SK-N-MC (cell line): ENCODE measurements around the gene ACOT6.

Source experiments
- DNase-seq: peaks from one replicate; pipeline ENCODE4 v3.0.0-alpha.2; 2011; ENCODE audit warnings: low read depth, low spot score
- H3K27ac ChIP-seq: fragments of 200-600 bp; sonication (generic); 2 replicates; pipeline ENCODE4 v1.5.1; 2016; ENCODE audit warnings: mixed run types
- H3K36me3 ChIP-seq: fragments of 200-600 bp; sonication (generic); 2 replicates; pipeline ENCODE4 v1.6.1; 2017; ENCODE audit warnings: antibody characterized with exemption, low read length, mixed read lengths; ENCODE audit not compliant: insufficient read depth
- H3K4me3 ChIP-seq: fragments of 200-600 bp; sonication (generic); 2 replicates; pipeline ENCODE4 v1.5.1; 2016
- H3K9ac ChIP-seq: fragments of 200-600 bp; sonication (generic); 2 replicates; pipeline ENCODE4 v1.8.0; 2017; ENCODE audit warnings: mixed run types, mixed read lengths; ENCODE audit not compliant: insufficient read length
- H3K9me3 ChIP-seq: fragments of 200-600 bp; sonication (generic); 2 replicates; pipeline ENCODE4 v1.6.1; 2017; ENCODE audit warnings: low read depth, mild to moderate bottlenecking, antibody characterized with exemption, low read length, moderate library complexity, mixed read lengths
- EZH2 ChIP-seq: fragments of 200-600 bp; sonication (generic); IDR thresholded peaks from one replicate; pipeline ENCODE4 v1.6.1; 2017; ENCODE audit warnings: antibody characterized with exemption
- FOXP2 ChIP-seq: optimal IDR thresholded peaks from 2 replicates; pipeline ENCODE3; 2011; ENCODE audit warnings: mild to moderate bottlenecking, moderate library complexity; ENCODE audit not compliant: insufficient read depth; ENCODE audit errors: extremely low read length, control extremely low read depth
- POLR2AphosphoS5 ChIP-seq: IDR thresholded peaks from 2 replicates; pipeline ENCODE4 v1.6.1; 2012; ENCODE audit warnings: mild to moderate bottlenecking, low read depth, low read length, borderline replicate concordance

Gene ACOT6

GRCh38 chr14:73602994-73603393 is 9.3 kb upstream of the ACOT6 start:
- no peaks in the 10 kb centered on the region for H3K36me3 ChIP-seq
- TF ChIP-seq EZH2 (no peak), FOXP2 (no peak), POLR2AphosphoS5 (no peak)
- H3K4me3 ChIP-seq = no peak overlapping the region
- H3K9me3 ChIP-seq = no peaks in the 10 kb centered on the region
- H3K9ac ChIP-seq = no peak overlapping the region
- no peak for DNase-seq
- no peak overlapping the region for H3K27ac ChIP-seq

DNA sequence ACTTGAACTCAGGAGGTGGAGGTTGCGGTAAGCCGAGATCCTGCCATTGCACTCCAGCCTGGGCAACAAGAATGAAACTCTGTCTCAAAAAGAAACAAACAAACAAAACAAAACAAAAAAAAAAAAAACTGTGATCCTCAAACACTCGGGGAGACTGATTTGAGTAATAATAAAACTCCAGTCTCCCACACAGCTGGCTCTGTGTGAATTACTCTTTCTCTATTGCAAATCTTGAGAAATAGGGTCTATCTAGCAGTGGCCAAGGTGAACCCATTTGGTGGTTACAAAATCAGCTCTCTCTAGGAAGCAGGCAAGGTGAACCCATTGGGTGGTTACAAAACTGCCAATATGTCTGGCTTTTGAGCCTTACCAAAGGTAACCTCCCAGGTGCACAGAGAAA is 6.0 kb upstream of the ACOT6 start:
- H3K36me3 ChIP-seq = no peaks in the 10 kb centered on the region

GRCh38 chr14:73607241-73607640 is 5.1 kb upstream of the ACOT6 start:
- TF ChIP-seq POLR2AphosphoS5 = no peak
- TF ChIP-seq EZH2 = no peak
- no peak for TF ChIP-seq FOXP2
- no peak for DNase-seq
- H3K9me3 ChIP-seq = no peaks in the 10 kb centered on the region
- no peak overlapping the region for H3K9ac ChIP-seq
- H3K27ac ChIP-seq = no peak overlapping the region
- no peaks in the 10 kb centered on the region for H3K36me3 ChIP-seq
- no peak overlapping the region for H3K4me3 ChIP-seq

More for the DNA sequence above, 6.0 kb upstream of the ACOT6 start:
- Histone ChIP-seq H3K27ac (no peak overlapping the region), H3K4me3 (no peak overlapping the region), H3K9me3 (no peaks in the 10 kb centered on the region), H3K9ac (no peak overlapping the region)
- DNase-seq = no peak
- TF ChIP-seq FOXP2 (no peak), EZH2 (no peak), POLR2AphosphoS5 (no peak)

DNA sequence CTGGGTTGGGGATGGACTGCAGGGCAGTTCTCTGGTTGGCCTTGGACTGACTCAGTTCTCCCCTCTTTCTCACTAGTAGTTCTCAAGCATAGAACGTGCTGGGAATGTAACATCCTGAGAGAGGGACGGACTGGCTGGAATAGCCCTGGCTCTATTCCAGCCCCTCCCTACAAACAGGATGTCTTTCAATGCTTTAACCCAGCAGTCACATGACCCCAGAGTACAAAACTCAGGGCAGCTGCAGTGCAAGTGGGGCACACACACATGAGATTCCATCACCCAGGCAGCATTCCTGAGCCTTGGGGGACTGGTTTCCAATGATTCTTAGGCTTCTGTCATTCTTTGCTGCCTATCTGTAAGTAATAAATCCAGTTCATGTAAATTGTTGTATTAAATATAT is 1.6 kb upstream of the ACOT6 start:
- Histone ChIP-seq H3K9me3 (no peaks in the 10 kb centered on the region), H3K4me3 (no peak overlapping the region), H3K36me3 (no peaks in the 10 kb centered on the region), H3K9ac (no peak overlapping the region), H3K27ac (no peak overlapping the region)
- no peak for DNase-seq
- no peak for TF ChIP-seq EZH2
- TF ChIP-seq FOXP2 = no peak
- no peak for TF ChIP-seq POLR2AphosphoS5

- TF ChIP-seq FOXP2 = no peak
- no peak for TF ChIP-seq POLR2AphosphoS5
- TF ChIP-seq EZH2 = no peak
- Histone ChIP-seq H3K36me3 (no peaks in the 10 kb centered on the region), H3K27ac (no peak overlapping the region), H3K9me3 (no peaks in the 10 kb centered on the region), H3K9ac (no peak overlapping the region), H3K4me3 (peak overlapping the region; percentile 80)
- DNase-seq = no peak
Measured at GRCh38 chr14:73613046-73613383, 698 bp downstream of the ACOT6 start.

DNA sequence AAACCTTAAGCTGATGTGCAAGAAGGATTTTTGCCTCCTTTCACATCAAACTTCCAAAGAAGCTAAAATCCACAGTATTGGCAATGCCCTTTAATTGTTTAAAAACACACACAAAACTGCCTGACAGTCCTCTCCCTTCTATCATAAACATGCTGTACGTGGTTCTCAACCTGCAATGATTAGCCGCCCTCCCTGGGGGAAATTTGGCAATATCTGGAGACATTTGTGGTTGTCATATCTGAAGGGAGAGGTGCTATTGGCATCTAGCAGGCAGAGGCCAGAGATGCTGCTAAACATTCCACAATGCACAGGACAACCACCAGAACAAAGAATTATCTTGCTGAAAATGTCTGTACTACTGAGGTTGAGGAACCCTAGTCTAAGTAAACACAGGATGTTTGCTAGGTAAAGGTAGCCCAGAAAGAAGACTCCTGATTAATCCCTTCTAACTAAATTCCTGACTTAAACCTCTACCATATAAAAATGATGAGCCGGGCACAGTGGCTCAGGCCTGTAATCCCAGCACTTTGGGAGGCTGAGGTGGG is 1.2 kb downstream of the ACOT6 start:
- Histone ChIP-seq H3K9me3 (no peaks in the 10 kb centered on the region), H3K36me3 (no peaks in the 10 kb centered on the region), H3K9ac (no peak overlapping the region), H3K27ac (no peak overlapping the region), H3K4me3 (no peak overlapping the region)
- TF ChIP-seq FOXP2 (no peak), POLR2AphosphoS5 (no peak), EZH2 (no peak)
- no peak for DNase-seq

- DNase-seq = no peak
- Histone ChIP-seq H3K36me3 (no peaks in the 10 kb centered on the region), H3K4me3 (no peak overlapping the region), H3K9ac (no peak overlapping the region), H3K27ac (no peak overlapping the region), H3K9me3 (no peaks in the 10 kb centered on the region)
- TF ChIP-seq EZH2 = no peak
- no peak for TF ChIP-seq FOXP2
- TF ChIP-seq POLR2AphosphoS5 = no peak
Measured at GRCh38 chr14:73616831-73617230, 4.5 kb downstream of the ACOT6 start.

- TF ChIP-seq POLR2AphosphoS5 = no peak
- TF ChIP-seq FOXP2 = no peak
- TF ChIP-seq EZH2 = no peak
- H3K4me3 ChIP-seq = no peak overlapping the region
- H3K36me3 ChIP-seq = no peaks in the 10 kb centered on the region
- no peaks in the 10 kb centered on the region for H3K9me3 ChIP-seq
- no peak overlapping the region for H3K27ac ChIP-seq
- no peak for DNase-seq
- no peak overlapping the region for H3K9ac ChIP-seq
Measured at GRCh38 chr14:73619524-73619923, 7.2 kb downstream of the ACOT6 start.

- Histone ChIP-seq H3K36me3 (no peaks in the 10 kb centered on the region), H3K9me3 (no peaks in the 10 kb centered on the region), H3K27ac (no peak overlapping the region), H3K9ac (no peak overlapping the region), H3K4me3 (no peak overlapping the region)
- TF ChIP-seq POLR2AphosphoS5 (no peak), FOXP2 (no peak), EZH2 (no peak)
- DNase-seq = no peak
Measured at GRCh38 chr14:73620268-73620667, 8.0 kb downstream of the ACOT6 start.
